M059J (cell line): Measurements from ENCODE around the gene ANKRD61. TPM values are rescaled to one million over a fixed set of nuclear protein-coding genes. Genes with fewer than 3 reads are reported as not detected.
"Not testable (repeated sequence)": the region's sequence is repeated elsewhere in the genome, so short reads cannot be mapped to it uniquely, and the experiment has no call there.

Source experiments
- DNase-seq: peaks from one replicate; pipeline ENCODE4 v3.0.0-alpha.2; 2012; ENCODE audit warnings: low read depth
- total RNA-seq: library from RNA; depleted of rRNA; stranded (reverse); fragments of >200 nt; shearing (Covaris generic); gene quantifications from 2 replicates; pipeline ENCODE4 v1.2.3, GENCODE V29; 2014; rRNA removed

Gene ANKRD61
- 1.2 TPM in 1 of 2 replicates, not detected in the other for total RNA-seq

GRCh38 chr7:6030988-6031387, at the start of gene ANKRD61:
ANKRD61 (plus strand) TSS chr7:6031376; CDS start chr7:6031376, 0 bp downstream.
- no peak for DNase-seq

GRCh38 chr7:5987061-5987460, 44.1 kb upstream of the ANKRD61 start:
- not testable (repeated sequence) for DNase-seq

- DNase-seq, result peak; percentile 68
These were observed 33.9 kb upstream of the ANKRD61 start for GRCh38 chr7:5997210-5997808.

GRCh38 chr7:6007386-6007785, 23.8 kb upstream of the ANKRD61 start:
- no peak for DNase-seq

GRCh38 chr7:6007835-6008590, 23.2 kb upstream of the ANKRD61 start:
- DNase-seq, result not testable (repeated sequence)

GRCh38 chr7:6008668-6009611, 22.2 kb upstream of the ANKRD61 start, which contains the start of the genes AIMP2 and PMS2:
AIMP2 (plus strand) TSS chr7:6009272; CDS start chr7:6009364, 92 bp downstream.
PMS2 (minus strand) TSS chr7:6009049; CDS start chr7:6009019, 30 bp downstream.
- peak; percentile 99 for DNase-seq

- not testable (repeated sequence) for DNase-seq
These were observed 20.8 kb upstream of the ANKRD61 start for GRCh38 chr7:6010370-6010769.

- no peak for DNase-seq
These were observed 19.6 kb upstream of the ANKRD61 start for GRCh38 chr7:6011541-6011940.

GRCh38 chr7:6012355-6013104, 18.6 kb upstream of the ANKRD61 start:
- DNase-seq, result no peak

GRCh38 chr7:6015917-6016652, 15.1 kb upstream of the ANKRD61 start:
- peak; percentile 10 for DNase-seq

GRCh38 chr7:6016653-6016966, 14.6 kb upstream of the ANKRD61 start:
- DNase-seq, result no peak

- no peak for DNase-seq
These were observed 10.5 kb upstream of the ANKRD61 start for GRCh38 chr7:6020371-6021286.

- DNase-seq, result no peak
These were observed 8.5 kb upstream of the ANKRD61 start for GRCh38 chr7:6022707-6023106.

GRCh38 chr7:6023974-6024435, 7.2 kb upstream of the ANKRD61 start:
- no peak for DNase-seq

- DNase-seq, result peak; percentile 45
These were observed 5.0 kb upstream of the ANKRD61 start for GRCh38 chr7:6026011-6026819.

GRCh38 chr7:6026820-6027311, 4.3 kb upstream of the ANKRD61 start:
- DNase-seq, result no peak

- DNase-seq, result no peak
These were observed 3.3 kb upstream of the ANKRD61 start for GRCh38 chr7:6027806-6028365.

- no peak for DNase-seq
These were observed 2.6 kb upstream of the ANKRD61 start for GRCh38 chr7:6028563-6028962.
